SK-N-MC (cell line): Measurements from ENCODE around the gene SFXN5.

Experiments used
- DNase-seq: peaks from one replicate; pipeline ENCODE4 v3.0.0-alpha.2; 2011; ENCODE audit warnings: low read depth, low spot score
- H3K27ac ChIP-seq: fragments of 200-600 bp; sonication (generic); 2 replicates; pipeline ENCODE4 v1.5.1; 2016; ENCODE audit warnings: mixed run types
- H3K36me3 ChIP-seq: fragments of 200-600 bp; sonication (generic); 2 replicates; pipeline ENCODE4 v1.6.1; 2017; ENCODE audit warnings: antibody characterized with exemption, low read length, mixed read lengths; ENCODE audit not compliant: insufficient read depth
- H3K4me3 ChIP-seq: fragments of 200-600 bp; sonication (generic); 2 replicates; pipeline ENCODE4 v1.5.1; 2016
- H3K9ac ChIP-seq: fragments of 200-600 bp; sonication (generic); 2 replicates; pipeline ENCODE4 v1.8.0; 2017; ENCODE audit warnings: mixed run types, mixed read lengths; ENCODE audit not compliant: insufficient read length
- H3K9me3 ChIP-seq: fragments of 200-600 bp; sonication (generic); 2 replicates; pipeline ENCODE4 v1.6.1; 2017; ENCODE audit warnings: low read depth, mild to moderate bottlenecking, antibody characterized with exemption, low read length, moderate library complexity, mixed read lengths
- EZH2 ChIP-seq: fragments of 200-600 bp; sonication (generic); IDR thresholded peaks from one replicate; pipeline ENCODE4 v1.6.1; 2017; ENCODE audit warnings: antibody characterized with exemption
- FOXP2 ChIP-seq: optimal IDR thresholded peaks from 2 replicates; pipeline ENCODE3; 2011; ENCODE audit warnings: mild to moderate bottlenecking, moderate library complexity; ENCODE audit not compliant: insufficient read depth; ENCODE audit errors: extremely low read length, control extremely low read depth
- POLR2AphosphoS5 ChIP-seq: IDR thresholded peaks from 2 replicates; pipeline ENCODE4 v1.6.1; 2012; ENCODE audit warnings: mild to moderate bottlenecking, low read depth, low read length, borderline replicate concordance

SFXN5 gene

DNA sequence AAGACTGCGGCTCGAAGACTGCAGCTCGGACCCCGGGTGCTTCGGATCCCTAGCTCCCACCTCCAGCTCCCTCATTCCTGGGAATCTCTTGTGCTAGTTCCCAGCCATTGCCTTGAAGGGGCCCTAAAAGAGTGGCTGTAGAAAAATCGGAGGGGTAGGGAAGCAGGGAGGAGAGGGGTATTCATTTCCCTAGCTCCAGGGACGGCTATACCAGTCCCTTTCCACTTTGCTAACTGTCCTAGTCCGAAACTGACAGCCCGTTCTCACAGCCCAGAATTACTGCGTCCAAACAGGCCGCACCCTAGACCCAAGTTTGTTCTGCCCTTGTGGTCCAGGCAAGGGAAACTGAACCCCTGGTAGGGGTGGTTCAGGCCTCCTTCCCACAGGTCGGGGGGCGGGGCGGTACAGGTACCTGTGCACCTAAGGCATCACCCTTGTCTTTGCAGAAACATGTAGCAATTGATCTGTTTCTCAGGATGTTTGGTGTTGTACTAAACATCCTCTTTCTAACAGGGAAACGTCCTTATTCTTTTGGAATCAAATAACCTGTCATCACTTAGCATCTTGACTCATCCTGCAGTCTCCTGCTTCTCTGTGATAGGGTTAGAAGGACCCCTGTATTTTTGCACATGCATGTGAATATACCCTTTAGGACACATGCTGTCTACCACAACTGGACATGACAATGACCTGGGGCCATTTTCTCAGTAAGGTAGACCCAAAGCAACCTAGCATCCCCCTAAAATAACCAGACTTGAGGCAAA is 150.2 kb downstream of the SFXN5 start:
- DNase-seq: no peak
- no peaks in the 10 kb centered on the region for H3K36me3 ChIP-seq
- no peak for TF ChIP-seq POLR2AphosphoS5
- TF ChIP-seq EZH2: no peak
- TF ChIP-seq FOXP2: no peak
- no peak overlapping the region; the same call in 1 of the 2 replicates for H3K4me3 ChIP-seq
- no peak overlapping the region for H3K27ac ChIP-seq
- no peak overlapping the region for H3K9ac ChIP-seq
- no peaks in the 10 kb centered on the region for H3K9me3 ChIP-seq

DNA sequence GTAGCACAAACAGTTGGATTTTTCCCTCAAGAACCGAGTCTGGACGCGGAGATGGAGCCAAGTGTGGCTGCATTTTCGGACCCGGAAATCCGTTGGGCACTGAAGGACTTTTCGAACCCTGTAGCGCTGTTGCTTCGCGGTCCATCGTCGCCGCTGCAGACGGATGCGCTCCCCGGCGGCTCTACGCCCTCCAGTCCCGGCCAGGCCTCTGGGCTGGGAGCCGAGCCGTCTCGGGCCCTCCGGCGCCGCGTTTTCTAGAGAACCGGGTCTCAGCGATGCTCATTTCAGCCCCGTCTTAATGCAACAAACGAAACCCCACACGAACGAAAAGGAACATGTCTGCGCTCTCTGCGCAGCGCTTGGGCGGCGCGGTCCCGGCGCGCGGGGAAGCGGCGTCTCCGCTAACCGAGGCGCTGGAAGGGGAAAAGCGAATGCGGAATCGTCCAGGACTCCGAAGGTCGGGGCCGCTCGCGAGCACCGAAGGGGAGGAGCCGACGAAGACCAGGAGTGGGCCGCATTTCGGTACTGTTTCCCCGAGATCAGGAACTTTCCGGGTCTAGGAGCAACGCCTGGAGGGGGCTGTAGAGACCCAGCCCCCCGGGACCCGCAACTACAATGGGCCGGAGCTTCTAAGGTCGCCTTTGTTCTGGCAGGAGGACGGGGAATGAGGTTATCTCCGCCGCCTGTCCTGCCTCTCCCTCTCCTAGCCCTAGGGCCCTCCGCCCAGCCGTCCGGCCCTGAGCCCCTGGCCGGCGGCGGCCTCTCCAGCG is 151.0 kb downstream of the SFXN5 start:
- TF ChIP-seq EZH2 (no peak), POLR2AphosphoS5 (no peak), FOXP2 (no peak)
- H3K9ac ChIP-seq: no peak overlapping the region
- no peak overlapping the region for H3K27ac ChIP-seq
- peak overlapping the region; percentile 79 for H3K4me3 ChIP-seq
- no peaks in the 10 kb centered on the region for H3K9me3 ChIP-seq
- H3K36me3 ChIP-seq: no peaks in the 10 kb centered on the region
- DNase-seq: no peak

DNA sequence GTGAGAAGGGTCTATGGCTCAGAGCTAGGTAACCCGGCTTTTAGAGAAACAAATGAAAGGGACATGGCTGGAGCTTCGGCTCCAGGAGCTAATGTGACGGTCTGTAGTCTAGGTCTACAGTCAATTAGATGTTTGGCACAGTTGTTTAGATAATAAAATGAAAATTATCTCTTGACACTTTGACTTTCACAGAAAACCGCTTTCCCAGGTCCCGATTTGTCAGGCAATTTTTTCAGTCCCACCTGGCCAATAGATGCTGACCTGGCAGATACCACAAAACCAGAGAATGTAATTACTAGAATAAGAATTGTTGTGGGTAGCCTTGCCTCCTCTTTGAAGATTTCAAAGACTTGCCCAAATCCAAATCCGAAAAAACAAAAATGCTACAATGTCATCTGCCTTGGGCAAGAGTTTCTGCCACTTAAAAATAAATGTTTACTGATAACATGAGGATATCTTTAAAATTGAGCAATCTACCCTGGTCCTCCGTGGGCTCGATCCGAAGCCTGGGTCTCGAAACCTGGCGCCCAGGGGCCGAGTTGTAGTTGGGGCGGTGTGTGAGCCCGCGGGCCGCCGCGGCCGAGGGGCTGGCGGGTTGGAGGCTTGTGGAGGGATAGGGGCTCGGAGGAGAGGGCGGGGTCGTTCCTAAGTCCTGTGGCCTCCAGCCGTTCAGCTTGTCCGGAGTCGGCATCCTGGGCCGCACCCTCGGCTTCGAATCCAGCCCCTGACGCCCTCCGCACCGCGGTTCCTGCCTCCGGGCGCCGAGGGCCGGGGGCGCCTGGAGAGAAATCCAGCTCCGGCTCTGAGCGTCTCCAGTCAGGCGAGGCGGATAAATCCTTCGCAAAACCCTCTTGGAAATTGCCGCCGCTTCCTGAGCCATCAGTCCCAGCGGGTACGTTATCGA is 151.8 kb downstream of the SFXN5 start:
- Histone ChIP-seq H3K9me3 (no peaks in the 10 kb centered on the region), H3K27ac (no peak overlapping the region), H3K9ac (no peak overlapping the region), H3K4me3 (peak overlapping the region; percentile 79), H3K36me3 (no peaks in the 10 kb centered on the region)
- TF ChIP-seq EZH2: peak; percentile 58
- no peak for TF ChIP-seq FOXP2
- no peak for DNase-seq

DNA sequence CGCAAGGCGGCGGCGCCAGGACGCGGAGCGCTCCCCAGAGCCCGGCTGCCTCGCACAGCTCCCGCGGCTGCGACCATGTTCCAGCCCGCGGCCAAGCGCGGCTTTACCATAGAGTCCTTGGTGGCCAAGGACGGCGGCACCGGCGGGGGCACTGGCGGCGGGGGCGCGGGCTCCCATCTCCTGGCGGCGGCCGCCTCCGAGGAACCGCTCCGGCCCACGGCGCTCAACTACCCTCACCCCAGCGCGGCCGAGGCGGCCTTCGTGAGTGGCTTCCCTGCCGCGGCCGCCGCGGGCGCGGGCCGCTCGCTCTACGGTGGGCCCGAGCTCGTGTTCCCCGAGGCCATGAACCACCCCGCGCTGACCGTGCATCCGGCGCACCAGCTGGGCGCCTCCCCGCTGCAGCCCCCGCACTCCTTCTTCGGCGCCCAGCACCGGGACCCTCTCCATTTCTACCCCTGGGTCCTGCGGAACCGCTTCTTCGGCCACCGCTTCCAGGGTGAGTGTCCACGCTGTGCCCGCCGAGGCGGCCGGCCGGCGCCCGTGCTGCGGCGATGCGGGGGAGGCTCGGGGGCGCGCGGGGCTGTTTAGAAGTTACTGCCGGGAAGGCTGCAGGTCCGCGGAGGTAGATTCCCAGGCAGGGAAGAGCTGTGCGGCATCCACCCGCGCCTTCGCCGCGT is 153.5 kb downstream of the SFXN5 start:
- H3K4me3 ChIP-seq: peak overlapping the region; percentile 78

DNA sequence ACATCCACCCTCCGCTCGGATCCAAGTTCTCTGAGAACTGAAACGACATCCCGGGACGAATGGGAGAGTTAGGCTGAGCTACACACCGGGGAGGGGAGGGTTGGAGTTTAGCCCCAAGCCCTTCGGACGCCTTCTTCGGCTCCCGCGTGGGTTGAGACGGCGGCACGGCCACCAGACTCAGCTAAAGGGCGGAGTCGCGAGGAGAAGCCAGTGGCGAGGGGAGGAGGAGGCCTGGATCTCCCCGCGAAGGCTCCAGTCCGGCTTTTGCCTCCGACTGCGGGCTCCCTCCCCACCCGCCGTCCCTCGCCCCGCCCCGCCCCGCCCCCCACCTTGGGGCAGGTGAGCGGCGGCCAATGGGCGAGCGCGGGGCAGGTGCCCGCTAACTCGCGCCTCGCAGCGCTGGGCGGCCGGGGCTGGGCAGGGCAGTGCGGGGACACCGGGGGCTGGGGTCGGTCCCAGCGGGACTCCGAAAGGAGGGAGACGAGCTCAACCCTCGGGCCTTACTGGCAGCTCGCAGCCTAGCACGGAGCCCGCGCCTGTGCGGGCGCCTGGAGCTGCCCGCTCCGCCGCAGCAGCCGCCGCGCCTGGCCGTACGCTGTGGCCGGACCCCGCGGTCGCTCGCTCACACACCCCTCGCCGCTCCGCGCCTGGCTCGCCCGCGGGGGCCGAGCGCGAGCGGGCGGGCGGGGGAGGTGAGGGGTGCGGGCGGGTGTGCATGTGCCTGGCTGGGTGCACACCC is 154.2 kb downstream of the SFXN5 start, which contains the start of gene EMX1:
Gene EMX1 (plus strand): TSS at position 382 of the 739 bp plus-strand sequence. CDS start 334 bp downstream, at position 716.
- Histone ChIP-seq H3K36me3 (no peaks in the 10 kb centered on the region), H3K4me3 (peak within 1 kb of the TSS; percentile 78)

More for the DNA sequence above, 153.5 kb downstream of the SFXN5 start:
- no peaks in the 10 kb centered on the region for H3K9me3 ChIP-seq
- no peak for DNase-seq
- H3K9ac ChIP-seq: no peak overlapping the region
- no peaks in the 10 kb centered on the region for H3K36me3 ChIP-seq
- TF ChIP-seq FOXP2 (no peak), EZH2 (peak; percentile 73), POLR2AphosphoS5 (no peak)
- H3K27ac ChIP-seq: no peak overlapping the region

DNA sequence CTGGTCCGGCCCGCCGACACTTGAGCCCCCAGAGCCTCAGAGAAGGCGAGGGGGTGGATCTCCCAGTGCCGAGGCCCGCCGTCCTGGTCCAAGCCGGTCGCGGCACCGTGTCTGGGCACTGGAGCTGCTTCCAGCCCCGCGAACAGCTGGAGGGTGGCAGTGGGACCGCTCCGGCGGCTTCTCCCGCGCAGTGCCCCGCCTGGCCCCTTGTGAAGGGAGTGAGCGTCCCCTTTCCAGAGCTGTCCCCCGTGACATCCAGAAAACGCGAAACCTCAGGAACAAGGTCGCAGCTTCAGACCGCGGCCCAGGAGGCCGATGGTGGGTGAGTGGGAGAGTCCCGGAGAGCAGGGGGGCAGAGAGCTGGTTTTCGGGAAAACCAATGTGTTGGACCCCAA is 154.8 kb downstream of the SFXN5 start:
- peak overlapping the region; percentile 78 for H3K4me3 ChIP-seq
- H3K9ac ChIP-seq: no peak overlapping the region
- no peak for DNase-seq
- no peak overlapping the region for H3K27ac ChIP-seq
- no peak for TF ChIP-seq EZH2
- no peak for TF ChIP-seq FOXP2
- TF ChIP-seq POLR2AphosphoS5: no peak
- no peaks in the 10 kb centered on the region for H3K9me3 ChIP-seq
- H3K36me3 ChIP-seq: no peaks in the 10 kb centered on the region

More for the DNA sequence above, 154.2 kb downstream of the SFXN5 start, which contains the start of gene EMX1:
- no peak within 1 kb of the TSS for H3K9ac ChIP-seq
- TF ChIP-seq EZH2 (no peak), FOXP2 (no peak)
- no peak within 1 kb of the TSS for H3K27ac ChIP-seq
- DNase-seq: no peak
- H3K9me3 ChIP-seq: no peaks in the 10 kb centered on the region

DNA sequence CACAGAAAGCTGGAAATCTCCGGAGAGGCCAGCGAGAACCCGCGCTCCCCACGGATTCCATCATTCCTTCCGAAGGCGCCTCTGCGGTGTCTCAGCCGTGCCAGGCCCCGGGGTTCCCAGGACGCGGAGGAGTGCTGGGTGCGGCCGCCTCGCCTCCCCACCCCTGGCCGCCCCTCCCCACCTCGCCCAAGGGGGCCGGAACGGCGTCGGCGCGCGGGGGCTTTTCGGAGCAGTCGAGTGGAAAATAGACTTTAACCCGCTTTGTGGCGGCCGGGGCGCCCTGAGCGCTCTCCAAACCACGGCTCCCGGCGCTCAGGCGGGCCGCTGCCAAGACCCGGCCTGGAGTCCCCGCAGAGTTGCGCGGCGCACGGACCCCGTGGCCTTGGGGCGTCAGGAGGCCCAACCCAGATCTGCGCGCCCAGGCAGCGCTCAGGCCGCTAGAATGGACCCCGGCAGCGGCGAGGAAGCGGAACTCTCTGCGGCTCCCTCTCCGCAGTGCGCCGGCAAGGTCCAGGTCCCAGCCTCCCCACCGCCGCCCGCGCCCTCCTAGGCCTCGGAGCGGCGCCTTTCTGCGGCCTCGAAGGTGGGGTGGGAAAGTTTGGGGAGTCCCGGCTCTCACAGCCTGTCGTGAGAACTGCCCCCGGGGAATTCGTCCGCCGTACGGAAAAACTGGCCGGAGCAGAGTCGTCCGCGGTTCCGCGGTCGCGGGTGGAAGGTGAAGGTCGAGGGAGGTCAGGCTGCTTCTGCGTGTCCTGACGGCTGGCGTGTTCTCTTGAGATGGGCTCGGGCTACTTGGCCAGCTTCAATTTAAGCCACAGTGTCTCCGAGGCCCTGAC is 155.4 kb downstream of the SFXN5 start:
- Histone ChIP-seq H3K4me3 (peak overlapping the region; percentile 77), H3K9me3 (no peaks in the 10 kb centered on the region), H3K9ac (peak overlapping the region; percentile 32), H3K27ac (no peak overlapping the region), H3K36me3 (no peaks in the 10 kb centered on the region)
- DNase-seq: no peak
- TF ChIP-seq EZH2: no peak
- TF ChIP-seq FOXP2: no peak
- TF ChIP-seq POLR2AphosphoS5: no peak
